ENCODE measurements around the gene PRKCE. TPM values are rescaled to one million over a fixed set of nuclear protein-coding genes. Genes with fewer than 3 reads are reported as not detected.

Gene PRKCE
- total RNA-seq, 1 experiment from 2014 or later: 1.3 TPM

- no peak for TF ChIP-seq CTCF (conservative IDR thresholded peaks at IDR 0.05)
- Histone ChIP-seq H2AFZ (ENCODE audit: low read length) (no peak overlapping the region), H3K9me3 (ENCODE audit: control insufficient read depth, low read depth, low read length) (no peaks in the 10 kb centered on the region), H3K14ac (ENCODE audit: insufficient read depth, low read length) (no peak overlapping the region), H3K56ac (ENCODE audit: insufficient read length, low read depth, low read length) (no peak overlapping the region), H2AK5ac (ENCODE audit: insufficient read length, low read length) (no peak overlapping the region), H3K23me2 (ENCODE audit: insufficient read length, low read depth, low read length, poor library complexity, severe bottlenecking) (no peaks in the 10 kb centered on the region), H4K20me1 (ENCODE audit: control insufficient read depth, insufficient read depth, insufficient read length) (no peaks in the 10 kb centered on the region), H3K79me1 (ENCODE audit: insufficient read depth, low read depth, low read length, poor library complexity, severe bottlenecking) (no peaks in the 10 kb centered on the region), H3K79me2 (ENCODE audit: insufficient read depth, low read length) (no peaks in the 10 kb centered on the region), H3K18ac (ENCODE audit: insufficient read length, low read depth, low read length) (no peak overlapping the region), H4K91ac (ENCODE audit: insufficient read length, low read depth, low read length) (no peak overlapping the region), H3K27ac (ENCODE audit: insufficient read length, low read depth, low read length) (no peak overlapping the region), H3T11ph (ENCODE audit: low read length) (no peak overlapping the region), H3K9ac (ENCODE audit: extremely low read depth, insufficient read length, low read length) (no peak overlapping the region), H2BK12ac (ENCODE audit: insufficient read length, low read depth, low read length) (no peak overlapping the region), H3K27me3 (ENCODE audit: insufficient read depth, low read length) (no peaks in the 10 kb centered on the region), H2BK20ac (ENCODE audit: low read depth, low read length, poor library complexity, severe bottlenecking) (no peak overlapping the region), H4K8ac (replicated peaks; ENCODE audit: insufficient read length, low read depth, low read length) (no peak overlapping the region), H3K23ac (ENCODE audit: insufficient read length, low read depth, low read length) (no peak overlapping the region), H2BK120ac (ENCODE audit: low read depth, low read length, poor library complexity, severe bottlenecking) (no peak overlapping the region), H2BK5ac (ENCODE audit: insufficient read length, low read length) (no peak overlapping the region), H4K5ac (ENCODE audit: insufficient read length, low read depth, low read length) (no peak overlapping the region), H3K4me2 (ENCODE audit: insufficient read depth, insufficient read length, low read length) (no peak overlapping the region), H2BK15ac (ENCODE audit: low read depth, low read length) (no peak overlapping the region), H3K4ac (ENCODE audit: low read depth, low read length) (no peak overlapping the region), H3K4me1 (ENCODE audit: insufficient read depth, low read length) (no peaks in the 10 kb centered on the region)
- H3K4me1 Mint-ChIP-seq: peaks cover 11 to 12% of the 10 kb centered on the region in 2 experiments
- no peak overlapping the region for H3K27ac Mint-ChIP-seq
- DNase-seq: no peak
- no peaks in the 10 kb centered on the region for H3K27me3 Mint-ChIP-seq (ENCODE audit: low read depth)
- WGBS (ENCODE audit: extremely low coverage, insufficient read length, low lambda C conversion rate): no CpG with 5 or more reads among the region's 3 CpGs
- no peaks in the 10 kb centered on the region for H3K36me3 Mint-ChIP-seq (ENCODE audit: insufficient read depth in 1 of 3, low read depth in 3 of 3)
- no peak overlapping the region for H3K4me3 Mint-ChIP-seq
- H3K9me3 Mint-ChIP-seq: no peaks in the 10 kb centered on the region
Observed at GRCh38 chr2:46066116-46066515, 414.6 kb downstream of the PRKCE start.
